H9 (cell line): ENCODE results near the gene CLIP3. TPM values are rescaled to one million over a fixed set of nuclear protein-coding genes. Genes with fewer than 3 reads are reported as not detected.

Experiments used
- DNase-seq: peaks from one replicate; pipeline ENCODE4 v3.0.0-alpha.2; 2017
- H2AFZ ChIP-seq: one replicate; pipeline ENCODE4 v1.6.1; 2013; ENCODE audit warnings: mild to moderate bottlenecking, low read length, control low read depth, moderate library complexity
- H2AK5ac ChIP-seq: 2 replicates; pipeline ENCODE4 v1.6.1; 2013; ENCODE audit warnings: low read length, control low read depth, mixed read lengths; ENCODE audit not compliant: insufficient read length
- H2BK120ac ChIP-seq: one replicate; pipeline ENCODE4 v1.6.1; 2013; ENCODE audit warnings: low read depth, mild to moderate bottlenecking, low read length, control low read depth, inconsistent platforms; ENCODE audit not compliant: poor library complexity, severe bottlenecking
- H2BK12ac ChIP-seq: 2 replicates; pipeline ENCODE4 v1.6.1; 2013; ENCODE audit warnings: low read length, control low read depth, mixed read lengths, low read depth; ENCODE audit not compliant: insufficient read length
- H2BK15ac ChIP-seq: 2 replicates; pipeline ENCODE4 v1.6.1; 2013; ENCODE audit warnings: low read depth, low read length, control low read depth
- H2BK20ac ChIP-seq: one replicate; pipeline ENCODE4 v1.6.1; 2013; ENCODE audit warnings: low read depth, mild to moderate bottlenecking, low read length, control low read depth, inconsistent platforms; ENCODE audit not compliant: poor library complexity, severe bottlenecking
- H2BK5ac ChIP-seq: 2 replicates; pipeline ENCODE4 v1.6.1; 2013; ENCODE audit warnings: low read length, control low read depth, mixed read lengths; ENCODE audit not compliant: insufficient read length
- H3K14ac ChIP-seq: 2 replicates; pipeline ENCODE4 v1.6.1; 2013; ENCODE audit warnings: low read length, control low read depth; ENCODE audit not compliant: insufficient read depth
- H3K18ac ChIP-seq: 2 replicates; pipeline ENCODE4 v1.6.1; 2013; ENCODE audit warnings: low read depth, mild to moderate bottlenecking, mixed read lengths, low read length, control low read depth; ENCODE audit not compliant: insufficient read length
- H3K23ac ChIP-seq: 2 replicates; pipeline ENCODE4 v1.6.1; 2013; ENCODE audit warnings: low read length, control low read depth, mixed read lengths, low read depth; ENCODE audit not compliant: insufficient read length
- H3K23me2 ChIP-seq: 2 replicates; pipeline ENCODE4 v1.6.1; 2013; ENCODE audit warnings: low read depth, mild to moderate bottlenecking, mixed read lengths, low read length, control low read depth; ENCODE audit not compliant: insufficient read length, poor library complexity, severe bottlenecking
- H3K27ac ChIP-seq: 2 replicates; pipeline ENCODE4 v1.5.1; 2013; ENCODE audit warnings: low read length, control low read depth, mixed read lengths, low read depth; ENCODE audit not compliant: insufficient read length
- H3K27me3 ChIP-seq: 2 replicates; pipeline ENCODE4 v1.6.1; 2013; ENCODE audit warnings: low read length, control low read depth, inconsistent platforms; ENCODE audit not compliant: insufficient read depth
- H3K4ac ChIP-seq: 2 replicates; pipeline ENCODE4 v1.6.1; 2013; ENCODE audit warnings: low read depth, mild to moderate bottlenecking, control low read depth, inconsistent platforms, low read length, moderate library complexity
- H3K4me1 ChIP-seq: 2 replicates; pipeline ENCODE4 v1.6.1; 2013; ENCODE audit warnings: low read length, control low read depth, inconsistent platforms; ENCODE audit not compliant: insufficient read depth
- H3K4me2 ChIP-seq: 2 replicates; pipeline ENCODE4 v1.6.1; 2013; ENCODE audit warnings: low read length, control low read depth, mixed read lengths; ENCODE audit not compliant: insufficient read length, insufficient read depth
- H3K56ac ChIP-seq: 2 replicates; pipeline ENCODE4 v1.6.1; 2013; ENCODE audit warnings: low read depth, mild to moderate bottlenecking, mixed read lengths, low read length, control low read depth; ENCODE audit not compliant: insufficient read length
- H3K79me1 ChIP-seq: 2 replicates; pipeline ENCODE4 v1.6.1; 2013; ENCODE audit warnings: low read depth, mild to moderate bottlenecking, moderate library complexity, low read length, control low read depth, inconsistent platforms; ENCODE audit not compliant: insufficient read depth, poor library complexity, severe bottlenecking
- H3K79me2 ChIP-seq: 2 replicates; pipeline ENCODE4 v1.6.1; 2013; ENCODE audit warnings: low read length, control low read depth, inconsistent platforms; ENCODE audit not compliant: insufficient read depth
- H3K9ac ChIP-seq: 2 replicates; pipeline ENCODE4 v1.6.1; 2013; ENCODE audit warnings: low read length, control low read depth, mixed read lengths; ENCODE audit not compliant: insufficient read length; ENCODE audit errors: extremely low read depth
- H3K9me3 ChIP-seq: one replicate; pipeline ENCODE4 v1.6.1; 2013; ENCODE audit warnings: low read depth, low read length, inconsistent platforms; ENCODE audit not compliant: control insufficient read depth
- H3T11ph ChIP-seq: one replicate; pipeline ENCODE4 v1.6.1; 2013; ENCODE audit warnings: mild to moderate bottlenecking, low read length, control low read depth, inconsistent platforms
- H4K20me1 ChIP-seq: one replicate; pipeline ENCODE4 v1.6.1; 2013; ENCODE audit not compliant: control insufficient read depth, insufficient read length, insufficient read depth
- H4K5ac ChIP-seq: 2 replicates; pipeline ENCODE4 v1.6.1; 2013; ENCODE audit warnings: low read depth, mild to moderate bottlenecking, mixed read lengths, low read length, control low read depth; ENCODE audit not compliant: insufficient read length
- H4K8ac ChIP-seq: replicated peaks from 2 replicates; pipeline ENCODE4 v1.6.1; 2013; ENCODE audit warnings: low read length, control low read depth, mixed read lengths, low read depth; ENCODE audit not compliant: insufficient read length
- H4K91ac ChIP-seq: 2 replicates; pipeline ENCODE4 v1.6.1; 2013; ENCODE audit warnings: low read depth, mild to moderate bottlenecking, moderate library complexity, mixed read lengths, low read length, control low read depth; ENCODE audit not compliant: insufficient read length
- H3K27ac Mint-ChIP-seq, 3 experiments: 2 replicates in 2 of 3; 3 replicates in 1 of 3; pipeline ENCODE4 v1.8.0; 2020 to 2021; ENCODE audit warnings: mixed read lengths in 3 of 3, mild to moderate bottlenecking in 1 of 3, moderate library complexity in 1 of 3
- H3K27me3 Mint-ChIP-seq: 2 replicates; pipeline ENCODE4 v1.8.0; 2021; ENCODE audit warnings: low read depth, mild to moderate bottlenecking, moderate library complexity, mixed read lengths
- H3K36me3 Mint-ChIP-seq, 3 experiments: 2 replicates in 2 of 3; 3 replicates in 1 of 3; pipeline ENCODE4 v1.8.0; 2020 to 2021; ENCODE audit warnings: low read depth in 3 of 3, mixed read lengths in 3 of 3; ENCODE audit not compliant: insufficient read depth in 1 of 3
- H3K4me1 Mint-ChIP-seq, 2 experiments: 2 replicates each; pipeline ENCODE4 v1.8.0; 2020; ENCODE audit warnings: mixed read lengths in 2 of 2
- H3K4me3 Mint-ChIP-seq, 2 experiments: 2 replicates in 1 of 2; 3 replicates in 1 of 2; pipeline ENCODE4 v1.8.0; 2020 to 2021; ENCODE audit warnings: mild to moderate bottlenecking in 2 of 2, mixed read lengths in 2 of 2, moderate library complexity in 1 of 2
- H3K9me3 Mint-ChIP-seq, 2 experiments: 2 replicates in 1 of 2; 3 replicates in 1 of 2; pipeline ENCODE4 v1.8.0; 2020; ENCODE audit warnings: mild to moderate bottlenecking in 2 of 2, mixed read lengths in 2 of 2, moderate library complexity in 1 of 2
- WGBS: extraction: QIAGEN DNeasy Blood & Tissue Kit; methylation state at CpG from one replicate; pipeline ENCODE4 v1.1.7; 2013; ENCODE audit warnings: missing lambda C conversion rate, low lambda C conversion rate, mixed read lengths; ENCODE audit not compliant: insufficient read length; ENCODE audit errors: extremely low coverage; 5-methylcytosine and 5-hydroxymethylcytosine counted together
- total RNA-seq: library from RNA; stranded (reverse); gene quantifications from 2 replicates; pipeline ENCODE4 v1.2.1, GENCODE V29; 2021
- TF ChIP-seq, protein P1 (sequence below): fragments of 200-600 bp; sonication (generic); conservative IDR thresholded peaks from 3 replicates; pipeline ENCODE4 v1.8.0; 2021; ENCODE audit warnings: antibody characterized with exemption, mild to moderate bottlenecking

Gene CLIP3
- total RNA-seq, 1 experiment from 2014 or later: 19.7 TPM

DNA sequence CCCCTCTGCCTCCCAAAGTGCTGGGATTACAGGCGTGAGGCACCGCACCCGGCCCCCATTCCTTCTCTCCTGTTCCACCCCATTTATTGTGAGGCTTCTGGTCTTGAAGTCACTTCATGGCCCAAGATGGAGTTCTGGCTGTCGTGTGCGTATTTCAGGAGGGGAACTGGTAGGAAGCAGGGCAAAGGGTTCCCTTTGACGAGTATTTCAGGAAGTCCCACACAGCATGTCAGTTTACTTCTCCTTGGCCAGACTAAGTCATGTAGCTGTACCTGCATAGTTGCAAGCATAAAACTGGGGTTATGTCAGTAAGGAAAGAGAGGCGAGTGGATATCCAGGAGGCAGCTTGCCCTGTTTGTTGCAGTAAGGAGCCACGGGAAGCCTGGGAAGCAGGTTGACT is 32.2 kb upstream of the CLIP3 start:
- H2BK20ac ChIP-seq: no peak overlapping the region
- H3K27ac Mint-ChIP-seq: no peak overlapping the region

More for the DNA sequence above, 32.2 kb upstream of the CLIP3 start:
- no peak overlapping the region for H4K91ac ChIP-seq
- WGBS: no CpG with 5 or more reads among the region's 8 CpGs
- H2BK120ac ChIP-seq: no peak overlapping the region
- H3K56ac ChIP-seq: no peak overlapping the region
- H2AFZ ChIP-seq: no peak overlapping the region
- no peak overlapping the region for H3K18ac ChIP-seq
- H4K8ac ChIP-seq: no peak overlapping the region
- H2BK5ac ChIP-seq: no peak overlapping the region
- H3K23ac ChIP-seq: no peak overlapping the region
- H3K9ac ChIP-seq: no peak overlapping the region
- H4K5ac ChIP-seq: no peak overlapping the region
- no peaks in the 10 kb centered on the region for H3K23me2 ChIP-seq
- no peaks in the 10 kb centered on the region for H3K4me1 Mint-ChIP-seq
- H4K20me1 ChIP-seq: no peaks in the 10 kb centered on the region
- H3K27me3 ChIP-seq: no peaks in the 10 kb centered on the region
- H3K4me3 Mint-ChIP-seq: no peak overlapping the region
- no peak overlapping the region for H2AK5ac ChIP-seq
- H3K4me1 ChIP-seq: no peaks in the 10 kb centered on the region
- H3K27me3 Mint-ChIP-seq: no peaks in the 10 kb centered on the region
- no peaks in the 10 kb centered on the region for H3K79me2 ChIP-seq
- no peak overlapping the region for H3K4me2 ChIP-seq
- no peak overlapping the region for H2BK15ac ChIP-seq
- H3K36me3 Mint-ChIP-seq: peaks cover 58 to 87% (median 65%) of the 10 kb centered on the region in 3 experiments
- no peak for DNase-seq
- no peak overlapping the region for H3K14ac ChIP-seq
- H3K9me3 ChIP-seq: no peaks in the 10 kb centered on the region
- no peaks in the 10 kb centered on the region for H3K79me1 ChIP-seq
- TF ChIP-seq, protein P1, sequence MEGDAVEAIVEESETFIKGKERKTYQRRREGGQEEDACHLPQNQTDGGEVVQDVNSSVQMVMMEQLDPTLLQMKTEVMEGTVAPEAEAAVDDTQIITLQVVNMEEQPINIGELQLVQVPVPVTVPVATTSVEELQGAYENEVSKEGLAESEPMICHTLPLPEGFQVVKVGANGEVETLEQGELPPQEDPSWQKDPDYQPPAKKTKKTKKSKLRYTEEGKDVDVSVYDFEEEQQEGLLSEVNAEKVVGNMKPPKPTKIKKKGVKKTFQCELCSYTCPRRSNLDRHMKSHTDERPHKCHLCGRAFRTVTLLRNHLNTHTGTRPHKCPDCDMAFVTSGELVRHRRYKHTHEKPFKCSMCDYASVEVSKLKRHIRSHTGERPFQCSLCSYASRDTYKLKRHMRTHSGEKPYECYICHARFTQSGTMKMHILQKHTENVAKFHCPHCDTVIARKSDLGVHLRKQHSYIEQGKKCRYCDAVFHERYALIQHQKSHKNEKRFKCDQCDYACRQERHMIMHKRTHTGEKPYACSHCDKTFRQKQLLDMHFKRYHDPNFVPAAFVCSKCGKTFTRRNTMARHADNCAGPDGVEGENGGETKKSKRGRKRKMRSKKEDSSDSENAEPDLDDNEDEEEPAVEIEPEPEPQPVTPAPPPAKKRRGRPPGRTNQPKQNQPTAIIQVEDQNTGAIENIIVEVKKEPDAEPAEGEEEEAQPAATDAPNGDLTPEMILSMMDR: no peak
- H2BK12ac ChIP-seq: no peak overlapping the region
- peaks cover 0 to 3% of the 10 kb centered on the region in 2 experiments; a peak in 2 of 5 replicates for H3K9me3 Mint-ChIP-seq
- H3T11ph ChIP-seq: no peak overlapping the region
- no peak overlapping the region for H3K4ac ChIP-seq
- H3K27ac ChIP-seq: no peak overlapping the region
